CD4-positive, alpha-beta T cell treated with Interleukin-17A for 4 hours (primary cell): ENCODE measurements around the gene GALNT11.
A peak's percentile ranks its signal among the peaks of the same experiment; 100 is the strongest.

Experiments used
- DNase-seq: peaks from one replicate; pipeline ENCODE4 v3.0.0-alpha.2; 2020; ENCODE audit warnings: mixed read lengths

Gene GALNT11

DNA sequence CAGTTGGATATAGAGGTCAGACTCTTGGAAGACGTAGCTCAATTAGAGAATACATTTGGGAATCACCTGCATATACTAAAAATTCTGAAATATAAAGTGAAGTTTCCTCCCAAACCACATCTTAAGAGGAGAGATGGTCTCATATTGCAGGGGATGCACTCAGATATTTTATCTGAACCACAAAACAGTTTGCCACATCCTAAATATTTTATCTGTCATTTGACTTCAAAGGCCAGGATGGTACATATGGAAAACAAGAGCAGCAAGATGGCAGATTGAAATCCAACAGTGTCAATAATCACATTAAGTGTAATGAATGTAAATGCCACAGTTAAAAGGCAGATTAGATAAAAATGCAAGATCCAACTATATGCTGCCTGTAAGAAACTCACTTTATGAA is 97.1 kb downstream of the GALNT11 start:
- DNase-seq, result no peak

GRCh38 chr7:152126741-152127140 is 101.3 kb downstream of the GALNT11 start:
- DNase-seq, result no peak

- DNase-seq, result no peak
These were observed 101.8 kb downstream of the GALNT11 start for GRCh38 chr7:152127229-152127628.

- DNase-seq, result no peak
These were observed 102.8 kb downstream of the GALNT11 start for GRCh38 chr7:152128252-152128651.

GRCh38 chr7:152128741-152129461 is 103.4 kb downstream of the GALNT11 start:
- no peak for DNase-seq

DNA sequence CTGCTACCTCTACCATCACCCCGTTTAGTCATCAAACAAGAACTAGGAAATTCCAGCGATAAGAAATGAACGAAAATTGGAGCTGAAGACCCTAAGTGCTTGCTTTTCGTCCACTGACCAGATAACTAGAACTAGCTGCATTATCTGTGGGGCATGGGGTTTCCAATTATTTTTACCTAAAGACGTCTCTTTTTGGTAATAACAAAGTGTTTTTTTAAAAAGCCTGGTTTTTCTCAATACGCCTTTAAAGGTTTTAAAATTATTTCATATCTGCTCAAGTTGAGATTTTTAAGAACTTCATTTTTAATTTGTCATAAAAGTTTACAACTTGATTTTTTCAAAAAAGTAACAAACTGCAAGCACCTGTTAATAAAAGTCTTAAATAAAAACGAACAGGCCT is 104.2 kb downstream of the GALNT11 start:
- DNase-seq, result no peak

GRCh38 chr7:152130658-152131590 is 105.5 kb downstream of the GALNT11 start:
- no peak for DNase-seq

DNA sequence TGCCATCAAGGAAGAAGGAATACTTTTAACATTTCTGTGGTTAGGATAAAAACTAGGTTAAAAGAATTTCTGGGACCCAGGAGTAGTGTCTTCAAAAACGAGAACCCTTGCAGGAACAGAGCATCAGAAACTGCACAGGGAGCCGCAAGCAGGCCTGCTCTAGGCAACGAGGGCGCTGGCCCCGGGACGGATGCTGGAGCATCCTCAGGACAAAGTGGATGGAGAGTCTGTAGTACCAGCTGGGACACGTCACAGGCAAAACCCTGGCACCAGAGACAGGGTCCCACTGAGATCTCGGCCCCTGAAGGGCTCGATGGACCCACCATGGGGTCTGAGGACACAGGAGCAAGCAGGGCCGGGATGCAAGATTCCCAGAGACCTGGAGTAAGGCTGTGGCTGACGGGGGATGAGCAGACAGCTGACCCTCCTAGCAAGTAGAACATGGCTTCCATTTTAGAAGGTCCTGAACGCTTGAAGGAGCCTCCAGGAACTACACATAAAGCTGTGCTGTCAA is 106.6 kb downstream of the GALNT11 start:
- no peak for DNase-seq

- DNase-seq, result no peak
These were observed 107.3 kb downstream of the GALNT11 start for GRCh38 chr7:152132812-152133211.

DNA sequence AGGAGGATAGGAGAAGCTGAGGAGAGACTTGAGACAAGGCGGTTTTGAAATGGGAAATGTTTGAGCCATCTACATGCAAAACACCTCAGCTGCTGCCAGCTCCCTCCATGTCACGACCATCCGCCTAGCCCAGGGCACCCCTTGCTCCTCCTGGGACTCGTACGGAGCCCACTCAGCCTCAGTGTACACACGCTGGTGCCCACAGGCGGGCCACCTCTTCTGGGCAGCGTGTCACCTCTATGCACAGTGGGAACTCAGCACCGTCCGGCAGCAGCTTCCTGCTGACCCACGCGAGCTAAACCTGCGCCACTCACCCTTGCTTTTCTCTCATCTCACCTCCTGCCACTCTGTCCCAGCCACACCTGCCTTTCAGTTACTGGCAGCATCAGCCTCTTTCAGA is 108.3 kb downstream of the GALNT11 start:
- DNase-seq, result no peak

GRCh38 chr7:152136686-152137085 is 111.2 kb downstream of the GALNT11 start:
- no peak for DNase-seq

GRCh38 chr7:152137476-152138025 is 112.1 kb downstream of the GALNT11 start:
- DNase-seq, result no peak

- DNase-seq, result no peak
These were observed 114.6 kb downstream of the GALNT11 start for GRCh38 chr7:152140067-152140466.

DNA sequence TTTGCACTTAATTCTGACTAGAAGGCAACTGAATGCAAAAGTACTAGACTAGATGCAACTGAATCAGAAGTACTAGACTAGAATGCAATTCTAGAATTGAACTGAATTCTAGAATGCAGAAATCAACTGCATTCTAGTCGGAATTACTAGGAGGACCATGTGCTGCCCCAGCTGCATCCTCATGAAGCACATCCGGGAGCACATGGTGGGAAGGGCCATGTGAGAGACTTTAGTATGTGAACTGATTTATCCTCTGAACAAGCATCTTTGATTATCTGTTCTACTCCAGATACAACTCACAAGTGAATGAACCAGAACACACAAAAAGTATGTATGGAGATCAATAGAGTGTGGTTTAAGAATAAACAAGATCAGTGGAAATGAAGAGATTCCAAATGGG is 115.1 kb downstream of the GALNT11 start:
- no peak for DNase-seq

GRCh38 chr7:152142976-152143595 is 117.6 kb downstream of the GALNT11 start:
- peak; percentile 37 for DNase-seq

DNA sequence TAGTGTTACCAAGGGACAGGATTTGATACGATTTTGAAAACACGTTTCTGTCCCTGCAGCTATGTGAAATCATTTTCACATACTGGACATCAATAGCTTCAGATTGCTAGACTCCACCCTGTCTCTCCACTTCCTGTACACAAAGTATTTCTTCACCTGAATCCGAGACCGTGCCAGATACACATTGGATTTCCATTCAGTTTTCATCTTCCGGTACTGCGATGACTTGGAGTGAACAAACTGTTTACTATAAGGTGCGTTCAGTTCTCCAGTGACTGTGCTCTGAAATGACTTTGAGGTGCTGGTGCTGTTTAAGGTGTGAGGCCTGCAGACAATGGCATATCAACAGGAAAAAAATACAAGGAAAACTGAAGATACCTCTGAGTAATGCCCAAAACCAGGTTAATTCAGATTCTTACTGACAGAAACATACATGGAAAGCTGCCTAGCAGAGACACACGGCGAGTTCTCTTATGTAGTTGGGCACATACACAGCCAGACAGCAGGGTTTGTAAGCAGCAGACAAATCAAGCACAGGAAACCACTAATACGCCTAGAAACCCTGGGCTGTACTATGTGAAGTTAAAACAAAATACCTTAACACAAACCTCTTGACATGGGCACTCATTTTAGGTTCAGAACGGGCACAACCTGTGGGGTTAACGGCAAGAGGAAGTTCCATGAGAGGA is 119.2 kb downstream of the GALNT11 start:
- DNase-seq, result peak; percentile 26

GRCh38 chr7:152145853-152146466 is 120.5 kb downstream of the GALNT11 start:
- peak; percentile 52 for DNase-seq

DNA sequence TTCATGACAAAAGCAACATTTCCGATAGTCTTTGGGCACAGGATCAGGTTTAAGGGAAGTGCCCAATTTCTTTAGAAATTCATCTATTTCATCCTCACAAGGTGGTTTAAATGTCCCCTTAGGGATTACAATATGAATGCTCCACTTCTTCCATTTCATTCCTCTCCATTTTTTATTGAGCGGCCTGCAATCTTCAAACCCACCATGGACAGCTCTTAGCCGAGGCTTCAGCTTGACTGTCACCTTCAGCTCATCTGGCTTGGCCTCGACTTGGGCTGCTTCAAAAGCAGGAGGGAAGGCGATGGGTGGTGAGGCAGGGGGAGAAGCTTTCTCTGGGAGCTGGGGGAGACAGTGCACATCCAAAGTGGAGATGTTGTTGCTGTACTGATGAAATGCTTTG is 123.2 kb downstream of the GALNT11 start:
- DNase-seq, result no peak

DNA sequence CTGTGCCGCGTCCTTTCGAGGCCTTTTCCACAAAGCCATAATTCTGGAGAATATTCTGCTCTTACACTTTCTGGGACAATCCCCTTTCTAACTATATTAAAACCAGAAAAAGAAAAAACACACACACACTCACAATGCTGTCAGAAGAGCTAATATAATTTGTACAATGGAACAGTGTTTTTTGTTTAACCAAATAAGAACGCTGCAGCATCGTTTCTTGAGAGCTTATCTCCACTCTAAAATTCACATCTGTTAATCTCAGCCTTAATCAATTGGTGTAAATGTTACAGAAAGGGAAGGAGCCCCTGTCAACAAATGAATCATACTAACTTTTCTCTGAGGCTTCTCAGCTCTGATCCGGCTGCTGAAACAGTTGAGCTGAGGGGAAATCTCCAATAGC is 123.9 kb downstream of the GALNT11 start:
- DNase-seq, result no peak

DNA sequence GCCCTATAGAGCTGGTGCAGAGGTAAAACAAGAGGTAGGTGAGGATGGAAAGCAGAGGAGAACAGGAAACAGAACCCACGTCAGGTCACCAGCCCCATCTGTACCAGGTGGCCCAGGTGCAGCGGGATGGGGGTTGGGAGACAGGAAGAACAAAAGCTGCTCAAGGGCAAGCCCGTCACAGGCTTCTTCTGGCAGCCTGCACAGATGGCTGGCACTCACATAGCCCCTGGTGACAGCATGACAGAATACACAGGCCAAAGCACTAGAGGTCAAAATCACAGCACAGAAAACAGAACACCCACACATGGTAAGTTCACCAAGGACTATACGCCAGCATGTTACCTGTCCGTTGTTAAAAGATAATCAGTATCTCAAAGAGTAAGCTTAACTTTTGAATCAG is 126.8 kb downstream of the GALNT11 start:
- DNase-seq, result no peak

- DNase-seq, result no peak
These were observed 133.5 kb downstream of the GALNT11 start for GRCh38 chr7:152158801-152159587.
